Large intestine (tissue), 3 donors: Measurements from ENCODE around the gene SMG1. TPM values are rescaled to one million over a fixed set of nuclear protein-coding genes. Genes with fewer than 3 reads are reported as not detected.
"Not testable (repeated sequence)": the region's sequence is repeated elsewhere in the genome, so short reads cannot be mapped to it uniquely, and the experiment has no call there.

Source experiments
- DNase-seq, 2 donors: peaks; one replicate each; pipeline versions ENCODE4 v3.0.0 to v3.0.0-alpha.2; 2013
- H3K27ac ChIP-seq: one replicate; pipeline ENCODE4 v1.5.1; 2013; ENCODE audit warnings: low read length
- H3K27me3 ChIP-seq: 2 replicates; pipeline ENCODE4 v1.6.1; 2013; ENCODE audit warnings: low read length; ENCODE audit not compliant: control insufficient read depth, insufficient read depth
- H3K36me3 ChIP-seq: 2 replicates; pipeline ENCODE4 v1.6.1; 2013; ENCODE audit warnings: low read length; ENCODE audit not compliant: control insufficient read depth, insufficient read depth
- H3K4me1 ChIP-seq: one replicate; pipeline ENCODE4 v1.6.1; 2013; ENCODE audit warnings: low read length; ENCODE audit not compliant: control insufficient read depth, insufficient read depth
- H3K4me3 ChIP-seq: one replicate; pipeline ENCODE4 v1.5.1; 2013; ENCODE audit warnings: low read length
- H3K9me3 ChIP-seq: one replicate; pipeline ENCODE4 v1.6.1; 2013; ENCODE audit warnings: mild to moderate bottlenecking, low read depth, low read length, moderate library complexity; ENCODE audit not compliant: control insufficient read depth
- WGBS: methylation state at CpG from one replicate; pipeline ENCODE4 v1.1.5; 2013; ENCODE audit warnings: low lambda C conversion rate; ENCODE audit not compliant: insufficient coverage; 5-methylcytosine and 5-hydroxymethylcytosine counted together
- polyA plus RNA-seq: library from polyadenylated mRNA; unstranded; fragments of 120-200 nt; gene quantifications from one replicate; pipeline ENCODE4 v1.2.1, GENCODE V29; 2013

Gene SMG1
- polyA plus RNA-seq, 1 donor = 41.5 TPM

DNA sequence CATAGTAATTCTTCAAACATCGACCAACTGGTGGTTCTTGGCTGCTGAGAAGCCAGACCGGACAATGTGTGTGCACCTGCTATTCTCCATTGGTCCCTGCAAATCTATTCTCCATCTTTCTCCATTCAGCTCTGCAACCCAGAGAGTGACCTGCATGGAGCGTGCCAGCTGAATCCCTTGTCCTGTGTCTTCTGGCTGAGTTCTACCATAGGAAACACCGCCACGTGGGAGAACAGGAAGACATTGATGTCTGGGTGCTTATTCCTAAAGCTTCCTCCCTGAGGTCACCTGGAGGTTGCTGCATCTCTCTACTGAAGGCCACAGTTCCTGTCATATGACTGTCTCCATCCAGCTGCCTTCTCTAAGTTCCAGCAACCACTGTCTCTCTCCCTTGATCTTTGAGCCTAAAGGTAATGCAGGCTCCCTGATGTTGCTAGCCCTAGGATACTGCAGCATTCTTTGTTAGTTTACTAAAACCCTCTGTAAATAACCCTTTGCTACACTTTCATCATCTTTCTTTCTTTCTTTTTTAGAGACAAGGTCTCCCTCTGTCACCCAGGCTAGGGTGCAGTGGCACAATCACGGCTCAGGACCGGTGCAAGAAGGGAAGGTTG is 10.6 kb upstream of the SMG1 start:
- Histone ChIP-seq H3K27ac (peak overlapping the region; percentile 55), H3K4me1 (peaks cover 7% of the 10 kb centered on the region), H3K4me3 (no peak overlapping the region), H3K27me3 (no peaks in the 10 kb centered on the region), H3K36me3 (no peaks in the 10 kb centered on the region), H3K9me3 (no peaks in the 10 kb centered on the region)
- peak in 1 of 2 donors; percentile 44 for DNase-seq
- no CpG with 5 or more reads among the region's 7 CpGs for WGBS

DNA sequence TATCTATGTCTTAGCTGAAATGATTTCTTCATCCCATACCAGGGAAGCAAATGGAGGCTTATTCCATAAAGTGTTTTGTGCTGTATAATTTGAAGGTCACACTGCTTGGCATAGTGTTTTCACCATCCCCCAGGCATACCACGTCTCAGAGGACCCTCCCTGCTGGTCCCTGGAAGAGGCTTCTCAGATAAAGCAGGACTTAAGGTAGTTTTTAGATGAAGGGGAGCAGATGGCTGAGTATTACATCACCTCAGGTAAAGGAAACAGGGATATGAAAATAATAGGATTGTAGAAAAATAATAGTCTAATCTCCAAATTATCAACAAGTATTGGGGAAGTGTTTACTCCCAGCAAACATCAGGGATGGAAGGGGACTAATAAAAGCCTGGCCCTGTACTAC is 7.3 kb upstream of the SMG1 start:
- Histone ChIP-seq H3K4me1 (peaks cover 9% of the 10 kb centered on the region), H3K4me3 (no peak overlapping the region), H3K36me3 (no peaks in the 10 kb centered on the region), H3K27me3 (no peaks in the 10 kb centered on the region), H3K9me3 (no peaks in the 10 kb centered on the region), H3K27ac (no peak overlapping the region)
- DNase-seq = no peak
- WGBS = no CpG with 5 or more reads among the region's 1 CpG

DNA sequence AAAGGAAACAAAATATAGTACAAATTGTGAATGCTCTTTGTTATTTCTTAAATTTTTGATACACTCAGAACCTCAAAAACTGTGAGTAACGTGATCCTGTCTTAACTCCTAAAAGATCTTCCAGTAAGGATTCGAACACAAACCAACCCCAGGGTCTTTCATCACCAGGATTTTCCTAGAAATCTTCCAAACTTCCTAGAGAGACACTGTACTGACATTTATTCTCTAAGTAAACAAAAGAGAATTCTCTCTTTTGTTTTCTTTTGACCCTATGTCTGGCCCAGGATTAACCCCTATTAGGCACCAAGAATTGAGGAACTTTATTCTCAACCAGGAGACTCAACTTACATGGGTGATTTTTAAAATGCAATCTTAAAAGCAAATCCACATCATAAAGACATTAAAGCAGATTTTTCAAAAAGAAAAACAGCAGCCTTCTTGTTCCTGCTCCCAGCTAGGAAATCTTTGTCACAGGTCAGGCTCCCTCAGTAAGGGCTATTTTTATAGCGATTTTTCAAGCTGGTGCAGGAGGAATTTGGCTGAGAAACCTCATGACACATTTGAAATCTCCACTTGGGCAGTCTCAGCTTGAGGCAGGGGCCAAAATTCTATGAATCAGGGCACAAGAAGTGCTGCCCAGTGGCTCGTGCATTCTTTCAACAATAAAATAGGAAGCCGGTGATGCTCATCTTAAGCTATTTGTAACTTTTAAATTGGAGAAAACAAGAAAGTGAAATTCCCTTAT is 6.2 kb upstream of the SMG1 start:
- 60% methylated on average over 1 of the region's 5 CpGs for WGBS
- H3K4me3 ChIP-seq = no peak overlapping the region
- no peaks in the 10 kb centered on the region for H3K36me3 ChIP-seq
- H3K27me3 ChIP-seq = no peaks in the 10 kb centered on the region
- DNase-seq = no peak
- H3K27ac ChIP-seq = no peak overlapping the region
- H3K4me1 ChIP-seq = peaks cover 9% of the 10 kb centered on the region
- H3K9me3 ChIP-seq = no peaks in the 10 kb centered on the region

DNA sequence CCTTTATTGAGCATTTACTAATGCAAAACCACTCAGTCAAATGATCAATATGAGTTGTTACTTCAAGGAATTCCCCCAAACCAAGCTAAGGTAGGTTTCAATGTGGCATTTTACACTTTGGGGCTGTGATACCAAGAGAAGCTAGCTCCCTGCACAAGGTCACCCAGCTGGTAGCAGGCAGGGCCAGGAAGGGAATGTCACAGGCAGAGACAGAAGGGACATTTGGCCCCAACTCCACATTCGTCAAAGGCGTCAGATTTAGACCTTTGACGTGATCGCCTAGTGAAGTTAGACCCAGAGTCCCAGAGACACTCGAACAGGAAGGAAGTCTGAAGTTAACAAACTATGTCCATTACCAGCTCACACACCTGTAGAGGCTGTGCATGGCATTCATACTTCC is 5.5 kb upstream of the SMG1 start:
- no peaks in the 10 kb centered on the region for H3K36me3 ChIP-seq
- H3K27ac ChIP-seq = no peak overlapping the region
- no peak for DNase-seq
- no CpG with 5 or more reads among the region's 5 CpGs for WGBS
- H3K4me3 ChIP-seq = no peak overlapping the region
- peaks cover 7% of the 10 kb centered on the region for H3K4me1 ChIP-seq
- H3K9me3 ChIP-seq = no peaks in the 10 kb centered on the region
- no peaks in the 10 kb centered on the region for H3K27me3 ChIP-seq

DNA sequence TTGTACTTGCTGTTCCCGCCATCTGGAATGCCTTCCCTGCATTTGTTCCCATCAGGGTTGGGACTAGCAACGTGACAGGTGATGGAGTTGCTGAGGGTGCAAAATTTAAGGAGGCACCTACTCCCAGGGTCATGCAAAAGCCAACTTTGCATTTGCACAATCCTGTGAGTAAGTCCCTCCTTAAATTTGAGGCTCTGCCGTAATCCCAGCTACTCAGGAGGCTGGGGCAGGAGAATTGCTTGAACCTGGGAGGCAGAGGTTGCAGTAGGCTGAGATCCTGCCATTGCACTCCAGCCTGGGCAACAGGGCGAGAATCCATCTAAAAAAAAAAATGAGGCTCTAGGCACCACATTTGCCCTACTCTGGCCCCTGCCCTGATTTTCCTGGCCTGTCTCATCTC is 3.9 kb upstream of the SMG1 start:
- H3K4me1 ChIP-seq, H3K27ac ChIP-seq, H3K9me3 ChIP-seq, DNase-seq, H3K4me3 ChIP-seq, H3K36me3 ChIP-seq, H3K27me3 ChIP-seq: not testable (repeated sequence)
- WGBS = no CpG with 5 or more reads among the region's 4 CpGs

DNA sequence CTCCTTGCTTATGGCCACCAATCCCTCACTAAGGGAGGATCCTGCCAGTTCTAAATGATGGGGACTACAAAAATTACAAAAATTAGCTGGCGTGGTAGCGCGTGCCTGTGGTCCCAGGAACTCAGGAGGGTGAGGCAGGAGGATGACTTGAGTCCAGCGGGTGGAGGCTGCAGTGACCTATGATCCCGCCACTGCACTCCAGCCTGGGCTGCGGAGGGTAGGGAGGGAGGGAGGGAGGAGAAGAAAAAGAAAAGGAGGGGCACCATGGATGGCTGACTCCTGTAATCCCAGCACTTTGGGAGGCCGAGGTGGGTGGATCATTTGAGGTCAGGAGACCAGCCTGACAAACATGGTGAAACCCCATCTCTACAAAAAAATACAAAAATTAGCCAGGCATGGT is 1.9 kb upstream of the SMG1 start:
- H3K4me3 ChIP-seq, H3K36me3 ChIP-seq, H3K9me3 ChIP-seq, H3K27me3 ChIP-seq, DNase-seq, H3K4me1 ChIP-seq, H3K27ac ChIP-seq: not testable (repeated sequence)
- WGBS = no CpG with 5 or more reads among the region's 7 CpGs

DNA sequence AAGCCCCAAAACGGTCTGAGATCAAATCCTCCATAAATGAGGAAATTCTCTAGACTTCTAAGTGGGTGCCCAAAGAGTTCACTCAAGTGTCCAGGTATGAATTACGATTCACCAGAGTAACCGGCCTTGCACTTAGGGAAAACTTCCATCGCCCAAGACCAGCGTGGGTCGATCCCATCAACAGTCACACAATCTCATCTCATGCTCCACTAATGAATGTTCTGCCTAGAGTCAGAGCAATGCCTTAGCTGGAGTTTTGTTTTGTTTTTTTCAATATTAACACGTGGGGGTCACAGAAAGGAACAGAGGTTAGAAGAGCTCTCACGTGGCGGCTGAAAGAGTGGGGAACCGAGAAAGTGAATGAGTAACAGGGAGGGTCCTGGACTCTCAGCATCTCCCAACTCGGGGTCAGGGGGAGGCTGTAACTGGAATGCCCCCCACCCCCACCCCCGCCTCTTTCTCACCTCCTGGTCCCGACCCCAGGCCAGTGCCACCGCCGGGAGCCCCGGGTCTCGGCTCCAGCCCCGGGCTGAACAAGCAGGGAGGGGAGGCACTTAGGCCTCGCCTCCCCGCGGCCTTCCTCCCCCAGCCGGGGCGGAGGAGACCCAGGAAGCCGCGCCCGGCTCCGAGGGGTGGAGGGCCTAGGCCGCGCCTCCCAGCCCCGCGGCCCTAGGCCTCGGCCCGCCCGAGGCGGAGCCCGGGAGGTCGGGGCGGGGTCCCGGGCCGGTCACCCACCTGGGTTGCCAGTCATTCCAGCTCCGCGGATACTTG is 808 bp downstream of the SMG1 start:
- not testable (repeated sequence) for H3K4me1 ChIP-seq, H3K9me3 ChIP-seq, H3K27me3 ChIP-seq, H3K36me3 ChIP-seq
- no CpG with 5 or more reads among the region's 42 CpGs for WGBS
- peak overlapping the region; percentile 67 for H3K4me3 ChIP-seq
- DNase-seq = peak; percentile 31 to 75
- peak overlapping the region; percentile 90 for H3K27ac ChIP-seq

DNA sequence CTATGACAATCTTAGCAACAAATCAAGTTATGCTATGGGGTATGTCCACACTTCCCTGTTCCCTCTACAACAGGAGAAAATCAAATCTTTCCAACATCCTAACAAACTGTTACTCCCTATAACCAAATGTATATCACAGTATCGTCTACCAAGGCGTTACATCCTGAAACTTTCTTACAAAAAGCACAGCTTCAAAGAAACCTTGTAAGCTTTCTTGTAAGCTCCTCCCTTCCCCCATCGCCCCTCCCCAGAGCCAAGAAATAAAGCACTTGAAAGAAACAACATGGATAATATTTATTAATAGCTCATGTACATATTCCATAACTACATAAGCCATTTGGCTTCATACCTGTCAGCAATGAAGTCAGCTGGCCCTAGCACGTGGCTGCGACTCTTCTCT is 2.3 kb downstream of the SMG1 start:
- H3K4me1 ChIP-seq = not testable (repeated sequence)
- no CpG with 5 or more reads among the region's 5 CpGs for WGBS

DNA sequence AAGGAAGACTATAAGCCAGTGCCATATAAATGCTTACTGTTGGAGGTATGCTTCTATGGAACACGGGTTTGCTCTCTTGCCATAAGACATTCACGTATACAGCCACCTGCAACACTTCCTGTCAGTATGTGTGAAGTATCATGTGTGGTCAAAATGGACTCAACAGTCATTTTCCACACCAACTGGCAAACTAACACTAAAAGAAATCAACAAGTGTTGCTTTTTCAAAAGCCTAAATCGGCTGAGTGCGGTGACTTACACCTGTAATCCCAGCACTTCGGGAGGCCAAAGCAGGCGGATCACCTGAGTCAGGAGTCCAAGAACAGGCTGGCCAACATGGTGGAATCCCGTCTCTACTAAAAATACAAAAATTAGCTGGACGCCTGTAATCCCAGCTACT is 3.1 kb downstream of the SMG1 start:
- not testable (repeated sequence) for H3K36me3 ChIP-seq, DNase-seq, H3K4me1 ChIP-seq, H3K27ac ChIP-seq, H3K9me3 ChIP-seq, H3K4me3 ChIP-seq, H3K27me3 ChIP-seq
- no CpG with 5 or more reads among the region's 8 CpGs for WGBS

More for the DNA sequence above, 2.3 kb downstream of the SMG1 start:
- H3K27me3 ChIP-seq, H3K27ac ChIP-seq, H3K9me3 ChIP-seq, DNase-seq, H3K4me3 ChIP-seq, H3K36me3 ChIP-seq: not testable (repeated sequence)

DNA sequence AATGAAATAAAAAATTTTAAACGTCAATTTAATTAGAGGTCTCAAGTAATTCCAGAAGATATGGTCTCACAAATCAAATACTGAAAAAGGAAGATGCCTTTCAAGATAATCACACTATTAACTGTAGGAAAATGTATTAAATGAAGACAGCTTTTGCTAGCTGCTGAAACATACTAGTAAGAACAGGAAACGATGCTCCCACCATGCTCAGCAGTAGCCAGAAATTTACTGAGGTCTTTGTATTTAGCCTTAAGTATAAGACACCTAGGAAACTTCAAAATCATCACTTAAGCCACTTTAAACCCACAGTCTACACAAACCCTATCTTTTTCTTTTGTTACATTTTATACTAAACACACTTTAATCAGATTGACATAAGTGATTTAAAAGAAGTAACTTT is 16.6 kb downstream of the SMG1 start:
- not testable (repeated sequence) for H3K27me3 ChIP-seq, H3K36me3 ChIP-seq, H3K27ac ChIP-seq, DNase-seq, H3K4me3 ChIP-seq, H3K4me1 ChIP-seq, H3K9me3 ChIP-seq
- WGBS = no CpG with 5 or more reads among the region's 2 CpGs
